ENCODE results near the gene CDK5RAP2. TPM values are rescaled to one million over a fixed set of nuclear protein-coding genes. Genes with fewer than 3 reads are reported as not detected.

The CDK5RAP2 gene
- total RNA-seq, 1 donor from 2014 or later, result 59.8 TPM

DNA sequence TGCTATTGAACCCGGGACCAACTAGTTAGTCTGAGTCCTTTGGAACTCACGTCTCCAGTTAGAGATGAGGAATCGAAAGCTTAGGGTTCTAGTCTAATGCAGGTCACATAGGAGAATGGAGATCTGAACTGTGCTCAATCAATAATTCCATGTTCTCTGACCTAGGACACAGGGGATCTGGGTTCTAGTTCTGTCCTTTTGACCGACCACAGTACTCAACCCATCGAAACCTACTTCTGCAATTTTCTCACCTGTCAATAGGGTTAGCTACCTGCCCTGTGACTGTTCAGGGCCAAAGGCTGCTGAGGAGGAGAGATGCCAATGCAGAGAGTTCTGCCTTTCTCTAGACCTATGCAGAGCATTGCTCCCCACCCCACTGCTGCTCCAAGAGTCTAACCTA, 187.7 kb downstream of the CDK5RAP2 start:
- intact Hi-C loops (cut with micrococcal nuclease), result no loop called here
- no peak overlapping the region for H3K4me3 Mint-ChIP-seq (ENCODE audit: low read depth)
- no peaks in the 10 kb centered on the region for H3K27me3 Mint-ChIP-seq (ENCODE audit: low read depth)
- no peaks in the 10 kb centered on the region for H3K9me3 Mint-ChIP-seq
- H3K27ac Mint-ChIP-seq, result no peak overlapping the region
- peaks cover 26% of the 10 kb centered on the region for H3K4me1 Mint-ChIP-seq (ENCODE audit: low read depth)
- peaks cover 79% of the 10 kb centered on the region for H3K36me3 Mint-ChIP-seq (ENCODE audit: low read depth)
- no peak for DNase-seq (ENCODE audit: low spot score)

- H3K27ac Mint-ChIP-seq, result no peak overlapping the region
- no peaks in the 10 kb centered on the region for H3K27me3 Mint-ChIP-seq (ENCODE audit: low read depth)
- H3K4me3 Mint-ChIP-seq (ENCODE audit: low read depth), result no peak overlapping the region
- H3K4me1 Mint-ChIP-seq (ENCODE audit: low read depth), result peaks cover 25% of the 10 kb centered on the region
- H3K36me3 Mint-ChIP-seq (ENCODE audit: low read depth), result peaks cover 78% of the 10 kb centered on the region
- intact Hi-C loops (cut with micrococcal nuclease), result no loop called here
- H3K9me3 Mint-ChIP-seq, result no peaks in the 10 kb centered on the region
- no peak for DNase-seq (ENCODE audit: low spot score)
Observed at GRCh38 chr9:120391691-120392090, 188.3 kb downstream of the CDK5RAP2 start.

- intact Hi-C loops (cut with micrococcal nuclease), result no loop called here
Observed at GRCh38 chr9:120390637-120391190, 189.3 kb downstream of the CDK5RAP2 start.

DNA sequence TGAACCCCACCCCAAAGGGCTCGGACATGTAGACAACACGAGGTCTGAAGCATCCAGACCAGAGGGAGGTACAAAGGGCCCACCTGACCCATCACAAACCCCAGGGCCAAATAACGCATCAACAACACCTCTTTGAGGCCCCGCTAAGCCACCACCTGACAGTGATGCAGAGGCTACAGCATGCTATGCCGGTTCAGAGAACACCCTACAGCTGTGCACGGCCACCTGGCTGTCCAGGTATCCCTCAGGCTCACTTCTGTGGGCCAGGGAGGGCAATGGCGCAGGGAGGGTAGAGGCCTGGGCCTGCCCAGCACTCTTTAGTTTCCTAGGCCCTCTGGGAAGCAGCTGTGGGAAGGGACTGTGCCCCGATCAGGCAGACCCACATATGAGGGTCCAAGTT, 190.1 kb downstream of the CDK5RAP2 start:
- intact Hi-C loops (cut with micrococcal nuclease), result no loop called here
- H3K27ac Mint-ChIP-seq, result no peak overlapping the region
- H3K4me3 Mint-ChIP-seq (ENCODE audit: low read depth), result no peak overlapping the region
- H3K36me3 Mint-ChIP-seq (ENCODE audit: low read depth), result peaks cover 64% of the 10 kb centered on the region
- H3K9me3 Mint-ChIP-seq, result no peaks in the 10 kb centered on the region
- peaks cover 15% of the 10 kb centered on the region for H3K4me1 Mint-ChIP-seq (ENCODE audit: low read depth)
- DNase-seq (ENCODE audit: low spot score), result no peak
- H3K27me3 Mint-ChIP-seq (ENCODE audit: low read depth), result no peaks in the 10 kb centered on the region

More at GRCh38 chr9:120390637-120391190, 189.3 kb downstream of the CDK5RAP2 start:
- DNase-seq (ENCODE audit: low spot score), result no peak
- H3K9me3 Mint-ChIP-seq, result no peaks in the 10 kb centered on the region
- no peak overlapping the region for H3K4me3 Mint-ChIP-seq (ENCODE audit: low read depth)
- peaks cover 19% of the 10 kb centered on the region for H3K4me1 Mint-ChIP-seq (ENCODE audit: low read depth)
- no peaks in the 10 kb centered on the region for H3K27me3 Mint-ChIP-seq (ENCODE audit: low read depth)
- peaks cover 69% of the 10 kb centered on the region for H3K36me3 Mint-ChIP-seq (ENCODE audit: low read depth)
- H3K27ac Mint-ChIP-seq, result no peak overlapping the region

DNA sequence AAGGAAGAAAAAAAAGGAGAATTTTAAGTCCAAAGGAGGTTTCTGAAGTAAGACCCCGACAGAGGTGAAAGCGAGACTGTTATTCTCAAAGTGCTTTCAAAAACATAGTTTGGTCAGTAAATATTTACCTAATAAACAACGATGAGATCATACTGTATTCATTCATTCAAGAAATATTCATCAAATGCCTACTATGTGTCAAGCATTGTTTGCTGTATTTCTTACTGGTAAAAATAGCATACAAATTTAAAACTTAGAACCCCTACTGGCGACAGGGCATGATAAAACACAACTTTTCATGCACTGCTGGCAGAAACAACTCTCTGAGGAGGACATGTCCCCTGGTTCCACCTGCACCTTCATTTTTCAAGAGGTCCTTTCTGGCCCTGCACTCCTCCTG, 190.7 kb downstream of the CDK5RAP2 start:
- no peaks in the 10 kb centered on the region for H3K27me3 Mint-ChIP-seq (ENCODE audit: low read depth)
- peaks cover 59% of the 10 kb centered on the region for H3K36me3 Mint-ChIP-seq (ENCODE audit: low read depth)
- no peaks in the 10 kb centered on the region for H3K9me3 Mint-ChIP-seq
- no peak overlapping the region for H3K27ac Mint-ChIP-seq
- peaks cover 10% of the 10 kb centered on the region for H3K4me1 Mint-ChIP-seq (ENCODE audit: low read depth)
- no peak for DNase-seq (ENCODE audit: low spot score)
- intact Hi-C loops (cut with micrococcal nuclease), result no loop called here
- no peak overlapping the region for H3K4me3 Mint-ChIP-seq (ENCODE audit: low read depth)

DNA sequence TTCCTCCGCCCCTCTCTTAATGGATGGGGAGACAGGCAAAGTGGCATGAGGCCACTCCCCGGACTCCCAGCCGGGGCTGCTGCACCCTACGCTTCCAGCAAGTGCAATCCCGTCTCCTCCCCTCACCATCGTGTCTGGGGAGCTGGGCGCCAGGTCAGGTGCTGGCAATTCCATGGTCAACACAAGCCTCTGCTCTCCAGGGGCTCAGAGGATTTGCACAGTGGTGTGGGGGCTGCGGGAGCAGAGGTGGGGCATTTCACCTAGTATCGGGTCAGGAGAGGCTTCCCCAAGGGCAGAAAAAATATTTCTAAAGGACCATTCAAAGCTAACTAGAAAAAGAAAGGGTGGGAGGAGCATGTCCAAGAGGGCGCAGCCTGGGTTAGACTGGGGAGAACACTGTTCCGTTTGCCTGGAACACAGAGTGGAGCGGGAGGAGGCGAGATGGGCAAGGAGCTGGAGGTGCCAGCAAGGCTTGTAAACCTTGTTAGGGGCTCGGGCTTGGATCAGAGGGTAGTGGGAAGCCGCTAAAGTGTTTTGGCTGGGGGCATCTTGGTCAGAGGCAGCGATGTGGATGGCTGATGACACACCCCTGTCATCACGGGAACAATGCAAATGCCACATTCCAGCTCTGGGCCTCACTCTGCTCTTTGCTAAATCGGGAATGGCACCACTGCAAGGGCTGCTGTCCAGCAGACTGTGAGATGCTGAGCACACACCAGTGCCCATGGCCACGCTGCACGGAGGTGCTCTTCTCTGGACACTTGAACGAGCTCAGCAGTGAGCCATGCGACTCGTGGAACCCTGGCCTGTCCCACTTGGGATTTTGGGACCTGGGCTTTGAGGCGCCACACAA, 191.7 kb downstream of the CDK5RAP2 start:
- no peak for DNase-seq (ENCODE audit: low spot score)
- Mint-ChIP-seq H3K27me3 (ENCODE audit: low read depth) (no peaks in the 10 kb centered on the region), H3K27ac (no peak overlapping the region), H3K9me3 (no peaks in the 10 kb centered on the region), H3K4me1 (ENCODE audit: low read depth) (no peaks in the 10 kb centered on the region), H3K4me3 (ENCODE audit: low read depth) (no peak overlapping the region), H3K36me3 (ENCODE audit: low read depth) (peaks cover 48% of the 10 kb centered on the region)
- intact Hi-C loops (cut with micrococcal nuclease), result no loop called here

- intact Hi-C loops (cut with micrococcal nuclease), result no loop called here
- DNase-seq (ENCODE audit: low spot score), result no peak
- no peak overlapping the region for H3K27ac Mint-ChIP-seq
- H3K9me3 Mint-ChIP-seq, result no peaks in the 10 kb centered on the region
- H3K36me3 Mint-ChIP-seq (ENCODE audit: low read depth), result peaks cover 40% of the 10 kb centered on the region
- no peaks in the 10 kb centered on the region for H3K27me3 Mint-ChIP-seq (ENCODE audit: low read depth)
- no peaks in the 10 kb centered on the region for H3K4me1 Mint-ChIP-seq (ENCODE audit: low read depth)
- no peak overlapping the region for H3K4me3 Mint-ChIP-seq (ENCODE audit: low read depth)
Observed at GRCh38 chr9:120387257-120388002, 192.5 kb downstream of the CDK5RAP2 start.

- H3K4me1 Mint-ChIP-seq (ENCODE audit: low read depth), result no peaks in the 10 kb centered on the region
- H3K36me3 Mint-ChIP-seq (ENCODE audit: low read depth), result peaks cover 31% of the 10 kb centered on the region
- H3K27ac Mint-ChIP-seq, result no peak overlapping the region
- intact Hi-C loops (cut with micrococcal nuclease), result no loop called here
- no peaks in the 10 kb centered on the region for H3K27me3 Mint-ChIP-seq (ENCODE audit: low read depth)
- H3K4me3 Mint-ChIP-seq (ENCODE audit: low read depth), result no peak overlapping the region
- DNase-seq (ENCODE audit: low spot score), result no peak
- no peaks in the 10 kb centered on the region for H3K9me3 Mint-ChIP-seq
Observed at GRCh38 chr9:120386390-120387131, 193.4 kb downstream of the CDK5RAP2 start.

DNA sequence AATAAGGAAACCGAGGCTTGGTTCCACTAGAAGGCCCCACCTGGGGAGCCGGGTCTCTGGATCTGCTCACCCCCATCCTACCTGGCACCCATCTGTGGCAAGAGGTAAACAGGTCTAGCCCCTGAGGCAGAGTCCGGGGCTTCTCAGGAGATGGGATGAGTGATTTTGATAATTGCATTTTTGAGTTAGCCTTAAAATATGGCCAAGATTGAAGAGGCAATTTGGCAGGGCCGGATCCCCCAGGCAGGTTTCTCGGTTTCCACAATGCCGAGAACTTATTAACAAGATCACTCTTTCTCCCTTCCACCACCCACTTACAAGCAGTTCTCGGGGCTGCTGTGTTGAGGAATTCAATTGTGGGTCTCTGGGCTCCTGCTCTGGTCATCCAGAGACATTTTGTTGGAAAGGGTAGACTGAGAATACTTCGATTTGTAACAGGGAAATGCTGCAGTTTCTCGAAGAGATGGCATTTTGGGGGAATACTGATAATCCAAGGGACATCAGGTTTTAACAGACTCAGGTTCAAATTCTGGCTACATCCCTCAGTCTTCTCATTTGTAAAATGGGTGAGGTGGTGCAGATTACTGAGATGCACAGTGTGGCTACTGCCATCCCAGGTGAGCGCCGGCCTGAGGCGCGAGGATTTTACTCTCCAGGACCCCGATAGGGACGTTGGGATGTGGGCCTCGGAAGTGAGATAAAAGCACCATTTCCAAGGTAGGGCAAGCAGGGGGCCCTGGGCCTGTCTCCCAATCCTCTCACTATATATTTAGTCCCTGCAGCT, 194.2 kb downstream of the CDK5RAP2 start:
- intact Hi-C loops (cut with micrococcal nuclease), result no loop called here
- DNase-seq (ENCODE audit: low spot score), result no peak
- no peaks in the 10 kb centered on the region for H3K9me3 Mint-ChIP-seq
- H3K4me3 Mint-ChIP-seq (ENCODE audit: low read depth), result no peak overlapping the region
- H3K27ac Mint-ChIP-seq, result no peak overlapping the region
- no peaks in the 10 kb centered on the region for H3K27me3 Mint-ChIP-seq (ENCODE audit: low read depth)
- no peaks in the 10 kb centered on the region for H3K4me1 Mint-ChIP-seq (ENCODE audit: low read depth)
- H3K36me3 Mint-ChIP-seq (ENCODE audit: low read depth), result peaks cover 24% of the 10 kb centered on the region

DNA sequence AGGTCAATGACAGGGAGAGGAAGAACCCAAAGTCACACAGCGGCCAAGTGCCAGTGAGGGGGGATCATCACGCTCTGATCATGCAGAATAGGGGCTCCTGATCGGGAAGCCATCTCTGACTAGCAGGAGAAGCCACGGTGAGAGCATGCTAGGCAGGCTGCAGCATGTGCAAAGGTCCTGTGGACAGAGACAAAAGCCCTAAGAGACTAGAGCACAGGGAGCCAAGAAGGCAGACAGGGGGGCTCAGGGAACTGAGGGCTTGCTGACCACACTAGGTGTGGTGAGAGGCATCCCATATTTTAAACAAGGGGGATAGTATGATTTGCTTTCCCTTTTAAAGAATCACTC, 195.1 kb downstream of the CDK5RAP2 start:
- Mint-ChIP-seq H3K4me1 (ENCODE audit: low read depth) (no peaks in the 10 kb centered on the region), H3K9me3 (no peaks in the 10 kb centered on the region), H3K4me3 (ENCODE audit: low read depth) (no peak overlapping the region), H3K36me3 (ENCODE audit: low read depth) (peaks cover 18% of the 10 kb centered on the region), H3K27me3 (ENCODE audit: low read depth) (no peaks in the 10 kb centered on the region), H3K27ac (no peak overlapping the region)
- no peak for DNase-seq (ENCODE audit: low spot score)
- intact Hi-C loops (cut with micrococcal nuclease), result no loop called here

DNA sequence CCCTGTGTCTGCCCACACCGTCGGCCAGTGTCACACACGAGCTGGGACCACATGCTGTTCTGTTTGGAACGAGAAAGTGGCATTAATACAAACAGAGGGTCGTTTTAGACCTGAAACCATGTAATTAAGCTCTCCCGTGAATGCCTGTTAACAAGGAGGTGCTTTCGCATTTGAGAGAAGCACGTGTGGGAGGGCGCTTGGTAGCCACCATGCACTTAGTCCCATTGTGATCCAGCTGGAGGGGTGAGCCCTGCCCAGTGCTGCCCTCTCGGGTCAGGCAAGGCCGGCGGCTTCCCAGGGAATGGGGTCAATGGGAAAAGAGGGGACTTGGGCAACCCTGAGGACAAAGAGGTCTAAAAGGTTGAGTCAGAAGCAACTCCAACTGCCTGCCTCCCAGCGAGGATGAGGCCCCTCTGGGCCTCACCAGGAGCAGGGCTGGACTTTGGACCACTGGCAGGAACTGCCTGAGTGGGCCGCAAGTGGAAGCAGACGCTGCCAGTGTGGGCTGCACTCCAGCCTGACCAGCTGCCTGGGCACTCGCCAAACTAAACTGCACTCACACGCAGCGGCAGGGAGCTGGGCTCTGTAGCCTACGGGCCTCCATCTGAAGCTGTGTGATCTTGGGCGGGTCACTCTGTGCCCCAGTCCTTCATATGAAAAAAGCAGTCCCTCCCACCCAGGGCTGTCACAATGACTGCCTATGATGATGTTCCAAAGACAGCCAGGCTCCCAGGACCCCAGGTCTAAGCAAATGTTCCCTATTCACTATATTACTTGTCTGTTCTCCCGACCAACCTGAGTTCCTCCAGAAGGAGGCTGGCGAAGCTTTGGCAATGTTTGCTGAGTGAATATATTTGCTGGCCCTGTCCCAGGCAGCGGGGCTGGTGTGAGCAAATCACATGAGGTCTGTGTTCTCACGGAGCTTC, 195.7 kb downstream of the CDK5RAP2 start:
- intact Hi-C loops (cut with micrococcal nuclease), result no loop called here
- no peak overlapping the region for H3K4me3 Mint-ChIP-seq (ENCODE audit: low read depth)
- no peak overlapping the region for H3K27ac Mint-ChIP-seq
- H3K27me3 Mint-ChIP-seq (ENCODE audit: low read depth), result no peaks in the 10 kb centered on the region
- no peak for DNase-seq (ENCODE audit: low spot score)
- H3K9me3 Mint-ChIP-seq, result no peaks in the 10 kb centered on the region
- peaks cover 13% of the 10 kb centered on the region for H3K36me3 Mint-ChIP-seq (ENCODE audit: low read depth)
- H3K4me1 Mint-ChIP-seq (ENCODE audit: low read depth), result no peaks in the 10 kb centered on the region
